HEK293 (cell line): ENCODE measurements around the gene JMJD6.

Experiments used
- CTCF ChIA-PET: fragments of 350-600 bp; formaldehyde crosslinking; extraction: SDS; loops from one replicate; lab custom pipeline; 2021; ENCODE audit warnings: antibody characterized with exemption; lab: Yijun Ruan, JAX
- POLR2A ChIA-PET: fragments of 300-600 bp; formaldehyde crosslinking; extraction: SDS; loops from one replicate; lab custom pipeline; 2020; ENCODE audit warnings: antibody characterized with exemption, inconsistent platforms; lab: Yijun Ruan, JAX
- H3K27ac ChIP-seq: fragments of 200-500 bp; sonication (Bioruptor generic); 2 replicates; pipeline ENCODE4 v1.5.1; 2014; ENCODE audit warnings: low read depth, low read length, control low read depth, inconsistent platforms; ENCODE audit errors: extremely low read depth
- H3K36me3 ChIP-seq, 2 experiments: fragments of 200-500 bp in 1 of 2; sonication (Bioruptor generic) in 1 of 2; 1 replicate in 1 of 2; 2 replicates in 1 of 2; pipeline ENCODE4 v1.5.1; 2014 to 2017; ENCODE audit warnings: inconsistent platforms in 2 of 2, low read length in 2 of 2; ENCODE audit not compliant: control insufficient read depth in 2 of 2, insufficient read depth in 1 of 2
- H3K4me1 ChIP-seq: fragments of 200-500 bp; sonication (Bioruptor generic); 2 replicates; pipeline ENCODE4 v1.5.1; 2014; ENCODE audit warnings: mild to moderate bottlenecking, low read length, inconsistent platforms; ENCODE audit not compliant: control insufficient read depth, insufficient read depth
- H3K4me3 ChIP-seq: 2 replicates; pipeline ENCODE4 v1.5.1; 2011; ENCODE audit warnings: low read depth, mild to moderate bottlenecking, control low read depth, low read length, moderate library complexity
- H3K9me3 ChIP-seq: fragments of 200-500 bp; sonication (Bioruptor generic); 2 replicates; pipeline ENCODE4 v1.5.1; 2014; ENCODE audit warnings: low read depth, low read length, inconsistent platforms; ENCODE audit not compliant: control insufficient read depth, insufficient read depth
- BCL11B ChIP-seq: fragments of 450-650 bp; formaldehyde crosslinking; IDR thresholded peaks from 2 replicates; pipeline ENCODE4 v1.5.1; 2016; ENCODE audit warnings: low read depth, missing biosample characterization, missing genetic modification characterization
- FEZF1 ChIP-seq: fragments of 450-650 bp; formaldehyde crosslinking; IDR thresholded peaks from 2 replicates; pipeline ENCODE4 v1.5.1; 2016; ENCODE audit warnings: missing biosample characterization, missing genetic modification characterization
- HOXD13 ChIP-seq: sonication (generic); formaldehyde crosslinking; IDR thresholded peaks from 2 replicates; pipeline ENCODE4 v1.8.0; 2022; ENCODE audit warnings: missing genetic modification reagents, borderline replicate concordance
- SCRT1 ChIP-seq: fragments of 450-650 bp; formaldehyde crosslinking; IDR thresholded peaks from 2 replicates; pipeline ENCODE4 v1.5.1; 2016; ENCODE audit warnings: missing biosample characterization, missing genetic modification characterization, borderline replicate concordance
- SCRT2 ChIP-seq: fragments of 450-650 bp; formaldehyde crosslinking; IDR thresholded peaks from 2 replicates; pipeline ENCODE4 v1.5.1; 2016; ENCODE audit warnings: missing biosample characterization, missing genetic modification characterization
- SETDB1 ChIP-seq: IDR thresholded peaks from one replicate; pipeline ENCODE4 v1.6.1; 2017; ENCODE audit warnings: mild to moderate bottlenecking, low read length, moderate library complexity, mixed read lengths; ENCODE audit not compliant: insufficient read length
- SP7 ChIP-seq: fragments of 450-650 bp; formaldehyde crosslinking; IDR thresholded peaks from 2 replicates; pipeline ENCODE4 v1.5.1; 2016; ENCODE audit warnings: missing biosample characterization, missing genetic modification characterization
- WT1 ChIP-seq: fragments of 450-650 bp; formaldehyde crosslinking; IDR thresholded peaks from 2 replicates; pipeline ENCODE4 v1.5.1; 2016; ENCODE audit warnings: missing biosample characterization, missing genetic modification characterization
- ZFHX2 ChIP-seq: fragments of 450-650 bp; formaldehyde crosslinking; conservative IDR thresholded peaks from 2 replicates; pipeline ENCODE4 v1.5.1; 2016; ENCODE audit warnings: missing biosample characterization, missing genetic modification characterization
- ZNF121 ChIP-seq: fragments of 450-650 bp; formaldehyde crosslinking; IDR thresholded peaks from 2 replicates; pipeline ENCODE4 v1.5.1; 2016; ENCODE audit warnings: missing biosample characterization, missing genetic modification characterization
- ZNF133 ChIP-seq: fragments of 450-650 bp; formaldehyde crosslinking; IDR thresholded peaks from 2 replicates; pipeline ENCODE4 v1.5.1; 2016; ENCODE audit warnings: missing biosample characterization, missing genetic modification characterization
- ZNF169 ChIP-seq: fragments of 450-650 bp; formaldehyde crosslinking; IDR thresholded peaks from 2 replicates; pipeline ENCODE4 v1.5.1; 2016; ENCODE audit warnings: missing biosample characterization, missing genetic modification characterization
- ZNF223 ChIP-seq: fragments of 450-650 bp; formaldehyde crosslinking; IDR thresholded peaks from 2 replicates; pipeline ENCODE4 v1.5.1; 2016; ENCODE audit warnings: missing biosample characterization, missing genetic modification characterization
- ZNF394 ChIP-seq: fragments of 450-650 bp; formaldehyde crosslinking; IDR thresholded peaks from 2 replicates; pipeline ENCODE4 v1.5.1; 2016; ENCODE audit warnings: missing biosample characterization, missing genetic modification characterization, mild to moderate bottlenecking, moderate library complexity, borderline replicate concordance
- ZNF600 ChIP-seq: fragments of 450-650 bp; formaldehyde crosslinking; IDR thresholded peaks from 2 replicates; pipeline ENCODE4 v1.5.1; 2016; ENCODE audit warnings: missing biosample characterization, missing genetic modification characterization
- ZNF660 ChIP-seq: fragments of 450-650 bp; IDR thresholded peaks from 2 replicates; pipeline ENCODE4 v1.5.1; 2018; ENCODE audit warnings: missing biosample characterization, mild to moderate bottlenecking, missing genetic modification characterization
- ZNF707 ChIP-seq: fragments of 450-650 bp; formaldehyde crosslinking; IDR thresholded peaks from 2 replicates; pipeline ENCODE4 v1.5.1; 2016; ENCODE audit warnings: missing biosample characterization, missing genetic modification characterization
- ZNF777 ChIP-seq: fragments of 450-650 bp; formaldehyde crosslinking; IDR thresholded peaks from 2 replicates; pipeline ENCODE4 v1.5.1; 2017; ENCODE audit warnings: missing biosample characterization, missing genetic modification characterization, borderline replicate concordance
- ZNF792 ChIP-seq: fragments of 450-650 bp; formaldehyde crosslinking; IDR thresholded peaks from 2 replicates; pipeline ENCODE4 v1.5.1; 2016; ENCODE audit warnings: missing biosample characterization, missing genetic modification characterization
- ZNF843 ChIP-seq: fragments of 450-650 bp; formaldehyde crosslinking; IDR thresholded peaks from 2 replicates; pipeline ENCODE4 v1.5.1; 2016; ENCODE audit warnings: missing biosample characterization, missing genetic modification characterization
- ZSCAN18 ChIP-seq: fragments of 450-650 bp; formaldehyde crosslinking; IDR thresholded peaks from 2 replicates; pipeline ENCODE4 v1.5.1; 2016; ENCODE audit warnings: missing biosample characterization, missing genetic modification characterization
- ZXDB ChIP-seq: fragments of 450-650 bp; formaldehyde crosslinking; IDR thresholded peaks from 2 replicates; pipeline ENCODE4 v1.5.1; 2016; ENCODE audit warnings: missing biosample characterization, missing genetic modification characterization
- TF ChIP-seq, protein P1 (sequence below): fragments of 450-650 bp; formaldehyde crosslinking; IDR thresholded peaks from 2 replicates; pipeline ENCODE4 v1.5.1; 2017; ENCODE audit warnings: missing biosample characterization, missing genetic modification characterization

Gene JMJD6

GRCh38 chr17:76720941-76721340, 5.5 kb downstream of the JMJD6 start:
- POLR2A ChIA-PET = interaction anchor here (0.5 to 0.7 kb wide), 2 partner anchors 13 to 23 kb away, joined by 3 read pairs; no protein-coding TSS in a partner anchor
- Histone ChIP-seq H3K36me3 (peaks cover 71 to 88% of the 10 kb centered on the region in 2 experiments), H3K4me1 (peaks cover 15% of the 10 kb centered on the region), H3K4me3 (no peak overlapping the region), H3K27ac (0 out of 2 replicates have a peak overlapping the region, but pooled peaks have one; percentile 11), H3K9me3 (no peaks in the 10 kb centered on the region)
- CTCF ChIA-PET = no interaction called here
- TF ChIP-seq, protein P1, sequence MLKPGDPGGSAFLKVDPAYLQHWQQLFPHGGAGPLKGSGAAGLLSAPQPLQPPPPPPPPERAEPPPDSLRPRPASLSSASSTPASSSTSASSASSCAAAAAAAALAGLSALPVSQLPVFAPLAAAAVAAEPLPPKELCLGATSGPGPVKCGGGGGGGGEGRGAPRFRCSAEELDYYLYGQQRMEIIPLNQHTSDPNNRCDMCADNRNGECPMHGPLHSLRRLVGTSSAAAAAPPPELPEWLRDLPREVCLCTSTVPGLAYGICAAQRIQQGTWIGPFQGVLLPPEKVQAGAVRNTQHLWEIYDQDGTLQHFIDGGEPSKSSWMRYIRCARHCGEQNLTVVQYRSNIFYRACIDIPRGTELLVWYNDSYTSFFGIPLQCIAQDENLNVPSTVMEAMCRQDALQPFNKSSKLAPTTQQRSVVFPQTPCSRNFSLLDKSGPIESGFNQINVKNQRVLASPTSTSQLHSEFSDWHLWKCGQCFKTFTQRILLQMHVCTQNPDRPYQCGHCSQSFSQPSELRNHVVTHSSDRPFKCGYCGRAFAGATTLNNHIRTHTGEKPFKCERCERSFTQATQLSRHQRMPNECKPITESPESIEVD (tag by site-specific recombination) = peak; percentile 37; the same call in 1 of the 2 replicates
- TF ChIP-seq HOXD13 (CRISPR knock-in tag) (no peak), SCRT2 (tag by site-specific recombination) (peak; percentile 81), ZNF600 (tag by site-specific recombination) (0 out of 2 replicates have a peak, but pooled peaks have one; percentile 12), SCRT1 (tag by site-specific recombination) (peak; percentile 73; the same call in 1 of the 2 replicates)

DNA sequence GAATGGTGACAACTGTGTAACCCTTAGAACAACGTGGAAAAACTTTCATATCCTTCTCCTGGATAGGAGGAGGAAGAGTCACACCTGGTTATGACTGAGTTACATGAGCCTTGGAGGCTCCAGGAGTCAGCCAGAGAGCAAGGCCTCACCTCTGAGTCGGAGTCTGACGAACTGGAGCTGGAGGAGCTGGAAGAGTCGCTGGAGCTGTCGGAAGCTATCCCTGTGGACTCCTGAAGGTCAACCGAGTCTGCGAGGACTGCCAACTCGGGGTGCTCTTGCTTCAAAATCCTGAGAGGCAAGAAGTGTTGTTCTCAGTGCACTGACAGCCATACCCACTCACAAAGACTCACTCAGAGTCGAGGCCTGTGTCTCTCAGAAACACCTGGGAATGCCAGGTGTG, 6.2 kb downstream of the JMJD6 start:
- peaks cover 73 to 95% of the 10 kb centered on the region in 2 experiments for H3K36me3 ChIP-seq
- POLR2A ChIA-PET = interaction anchor here (1.6 kb wide), 1 partner anchor 9 kb away, joined by 4 read pairs; the partner anchor contains the start of gene MXRA7
- peaks cover 22% of the 10 kb centered on the region for H3K4me1 ChIP-seq
- H3K4me3 ChIP-seq = no peak overlapping the region
- CTCF ChIA-PET = interaction anchor here (0.6 to 9.8 kb wide), 4 partner anchors 10 to 335 kb away, joined by 3 to 175 read pairs (median 3); no protein-coding TSS in a partner anchor
- no peak for TF ChIP-seq ZFHX2 (tag by site-specific recombination)
- TF ChIP-seq WT1 (tag by site-specific recombination) = no peak
- no peak for TF ChIP-seq HOXD13 (CRISPR knock-in tag)
- no peak for TF ChIP-seq ZNF394 (tag by site-specific recombination)
- TF ChIP-seq ZNF792 (tag by site-specific recombination) = no peak
- no peak for TF ChIP-seq ZNF777
- no peak for TF ChIP-seq ZNF223 (tag by site-specific recombination)
- no peak for TF ChIP-seq ZNF121 (tag by site-specific recombination)
- TF ChIP-seq SP7 = no peak
- TF ChIP-seq ZXDB (tag by site-specific recombination) = no peak
- no peak for TF ChIP-seq BCL11B (tag by site-specific recombination)
- no peak for TF ChIP-seq ZNF707 (tag by site-specific recombination)
- TF ChIP-seq ZNF169 (tag by site-specific recombination) = no peak
- TF ChIP-seq ZNF843 (tag by site-specific recombination) = no peak
- no peak for TF ChIP-seq ZSCAN18
- no peak for TF ChIP-seq ZNF660 (tag by site-specific recombination)
- TF ChIP-seq, all 188 proteins: peak for 0
- no peaks in the 10 kb centered on the region for H3K9me3 ChIP-seq
- H3K27ac ChIP-seq = no peak overlapping the region

DNA sequence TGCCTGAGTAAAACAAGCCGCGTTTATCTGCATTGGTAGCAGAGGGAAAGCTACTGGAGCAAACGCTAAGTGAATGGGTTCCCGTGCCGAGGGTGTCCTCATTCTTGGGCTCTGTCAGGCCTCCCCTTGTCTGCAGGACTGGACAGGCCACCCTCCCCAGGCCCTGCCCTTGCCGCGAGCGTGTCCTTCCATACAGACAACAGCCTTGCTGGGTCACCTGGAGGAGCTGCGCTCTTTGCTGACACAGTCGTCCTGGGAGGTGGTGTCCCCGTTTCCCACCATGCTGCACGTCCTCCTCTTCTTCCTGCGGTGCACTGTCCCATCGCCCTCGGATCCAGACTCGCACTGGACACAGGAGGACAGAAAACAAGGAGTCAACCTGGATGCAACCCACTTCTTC, 7.9 kb downstream of the JMJD6 start:
- peaks cover 24% of the 10 kb centered on the region for H3K4me1 ChIP-seq
- peaks cover 62 to 91% of the 10 kb centered on the region in 2 experiments for H3K36me3 ChIP-seq
- CTCF ChIA-PET = interaction anchor here (0.7 to 9.8 kb wide), 4 partner anchors 32 to 348 kb away, joined by 3 to 175 read pairs (median 4); no protein-coding TSS in a partner anchor
- TF ChIP-seq SETDB1 = no peak
- TF ChIP-seq FEZF1 (tag by site-specific recombination) = no peak
- no peak for TF ChIP-seq ZNF133
- TF ChIP-seq ZNF121 (tag by site-specific recombination) = no peak
- TF ChIP-seq, all 188 proteins: peak for 0
- Histone ChIP-seq H3K4me3 (no peak overlapping the region), H3K9me3 (no peaks in the 10 kb centered on the region), H3K27ac (no peak overlapping the region)
- POLR2A ChIA-PET = interaction anchor here (0.7 to 3.1 kb wide), 4 partner anchors 7 to 36 kb away, joined by 3 to 22 read pairs (median 6); partner anchors contain the start of genes JMJD6 and METTL23
